ENCODE data around the gene LRFN3.

LRFN3 gene

DNA sequence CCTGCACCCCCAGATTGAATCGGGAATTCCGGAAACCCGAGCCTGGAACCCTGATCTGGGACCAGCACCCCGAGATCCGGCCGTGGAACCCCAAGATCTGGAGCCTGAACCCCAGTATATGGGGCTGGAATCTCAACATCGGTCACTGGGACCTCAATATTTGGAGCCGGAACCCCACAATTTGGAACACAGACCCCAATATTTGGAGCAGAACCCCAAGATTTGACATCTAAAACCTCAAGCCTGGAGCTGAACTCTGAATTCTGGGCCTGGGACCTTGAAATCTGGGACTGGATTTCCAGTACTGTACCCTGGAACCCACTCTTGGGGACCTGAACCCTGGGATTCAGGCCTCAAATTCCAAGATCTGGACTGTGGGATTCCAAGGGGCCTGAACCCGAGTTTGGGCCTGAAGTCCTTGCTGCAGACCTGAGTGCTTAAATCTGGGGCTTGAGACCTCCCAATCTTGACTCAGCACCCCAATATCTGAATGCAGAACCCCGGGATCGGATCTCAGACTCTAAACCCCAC is 629 bp downstream of the LRFN3 start:
- peak overlapping the region; percentile 58 for H3K27ac ChIP-seq
- no peak for TF ChIP-seq ZFX (IDR thresholded peaks at IDR 0.05)
- TF ChIP-seq, protein P1, sequence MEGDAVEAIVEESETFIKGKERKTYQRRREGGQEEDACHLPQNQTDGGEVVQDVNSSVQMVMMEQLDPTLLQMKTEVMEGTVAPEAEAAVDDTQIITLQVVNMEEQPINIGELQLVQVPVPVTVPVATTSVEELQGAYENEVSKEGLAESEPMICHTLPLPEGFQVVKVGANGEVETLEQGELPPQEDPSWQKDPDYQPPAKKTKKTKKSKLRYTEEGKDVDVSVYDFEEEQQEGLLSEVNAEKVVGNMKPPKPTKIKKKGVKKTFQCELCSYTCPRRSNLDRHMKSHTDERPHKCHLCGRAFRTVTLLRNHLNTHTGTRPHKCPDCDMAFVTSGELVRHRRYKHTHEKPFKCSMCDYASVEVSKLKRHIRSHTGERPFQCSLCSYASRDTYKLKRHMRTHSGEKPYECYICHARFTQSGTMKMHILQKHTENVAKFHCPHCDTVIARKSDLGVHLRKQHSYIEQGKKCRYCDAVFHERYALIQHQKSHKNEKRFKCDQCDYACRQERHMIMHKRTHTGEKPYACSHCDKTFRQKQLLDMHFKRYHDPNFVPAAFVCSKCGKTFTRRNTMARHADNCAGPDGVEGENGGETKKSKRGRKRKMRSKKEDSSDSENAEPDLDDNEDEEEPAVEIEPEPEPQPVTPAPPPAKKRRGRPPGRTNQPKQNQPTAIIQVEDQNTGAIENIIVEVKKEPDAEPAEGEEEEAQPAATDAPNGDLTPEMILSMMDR (conservative IDR thresholded peaks at IDR 0.05): no peak

DNA sequence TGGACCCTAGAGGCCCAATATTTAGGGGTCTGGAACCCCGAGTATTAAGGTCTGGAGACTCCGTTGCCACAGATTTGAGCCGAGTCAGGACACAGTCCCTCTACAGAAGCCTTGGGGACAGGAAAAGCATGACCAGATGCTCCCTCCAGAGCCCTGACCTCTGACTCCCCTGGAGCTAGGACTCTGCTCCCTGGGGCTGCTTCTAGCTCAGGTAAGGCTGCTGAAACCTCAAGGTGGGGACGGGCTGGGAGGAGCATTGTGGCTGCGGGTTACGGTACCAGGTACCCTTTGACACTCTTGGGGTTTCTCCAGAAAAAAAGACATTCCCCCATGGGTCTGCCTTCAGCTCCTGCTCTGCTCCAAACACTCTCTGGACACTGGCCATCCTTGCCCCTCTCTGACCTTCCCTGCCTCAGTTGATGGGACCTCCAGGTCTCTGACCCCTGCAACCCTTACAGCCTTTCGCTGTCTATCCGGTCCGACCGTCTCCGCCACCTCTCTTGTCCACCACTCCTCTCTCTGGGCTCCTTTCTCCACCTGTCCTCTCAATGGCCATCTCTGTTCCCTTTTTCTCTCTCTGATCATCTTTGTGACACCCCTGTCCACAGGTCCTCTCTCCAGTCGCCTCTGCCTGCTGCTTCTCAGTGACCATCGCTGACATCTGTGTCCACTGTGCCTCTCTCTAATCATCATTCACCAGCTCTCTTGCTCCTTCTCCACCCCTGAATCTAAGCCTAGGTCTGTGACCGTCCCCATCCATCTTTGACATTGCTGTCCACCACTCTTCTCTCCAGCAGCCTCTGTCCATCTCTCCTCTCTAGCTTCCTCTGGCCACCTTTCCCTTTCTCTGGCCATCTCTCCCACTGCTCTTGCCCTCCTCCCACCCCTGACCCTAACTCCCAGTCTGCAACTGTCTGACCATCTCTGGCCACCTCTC is 1.4 kb downstream of the LRFN3 start:
- TF ChIP-seq ZFX (IDR thresholded peaks at IDR 0.05): no peak
- TF ChIP-seq, protein P1 (conservative IDR thresholded peaks at IDR 0.05): no peak
- no peak overlapping the region for H3K27ac ChIP-seq

DNA sequence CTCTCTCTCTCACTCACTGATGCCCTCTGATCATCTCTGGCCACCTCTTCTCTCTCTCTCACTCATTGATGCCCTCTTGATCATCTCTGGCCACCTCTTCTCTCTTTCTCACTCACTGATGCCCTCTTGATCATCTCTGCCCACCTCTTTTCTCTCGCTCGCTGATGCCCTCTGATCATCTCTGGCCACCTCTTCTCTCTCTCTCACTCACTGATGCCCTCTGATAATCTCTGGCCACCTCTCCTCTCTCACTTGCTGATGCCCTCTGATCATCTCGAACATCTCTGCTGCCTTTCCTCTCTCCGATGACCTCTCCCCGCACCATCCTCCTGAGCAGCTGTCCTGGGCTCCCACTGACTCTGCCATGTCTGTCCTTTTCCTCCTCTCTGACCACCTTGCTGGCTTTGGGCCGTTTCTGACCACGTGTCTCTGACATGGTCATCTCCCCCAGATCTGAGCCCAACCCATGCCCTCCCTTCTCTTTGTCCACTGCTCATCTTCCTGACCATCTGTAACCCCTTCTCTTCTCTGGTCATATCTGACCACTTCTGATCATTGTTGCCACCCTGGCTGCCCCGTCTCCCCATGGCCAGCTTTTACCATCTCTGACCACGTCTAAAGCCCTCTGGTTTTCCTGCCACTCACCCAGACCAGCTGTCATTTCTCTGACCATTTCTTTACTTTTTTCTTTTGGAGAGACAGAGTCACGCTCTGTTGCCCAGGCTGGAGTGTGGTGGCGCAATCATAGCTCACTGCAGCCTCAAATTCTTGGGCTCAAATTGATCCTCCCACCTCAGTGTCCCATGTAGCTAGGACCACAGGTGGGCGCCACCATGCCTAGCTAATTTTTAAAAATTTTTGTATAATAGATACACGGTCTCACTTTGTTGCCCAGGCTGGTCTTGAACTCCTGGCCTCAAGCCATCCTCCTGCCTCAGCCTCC is 2.4 kb downstream of the LRFN3 start:
- TF ChIP-seq ZFX (IDR thresholded peaks at IDR 0.05): no peak
- TF ChIP-seq, protein P1 (conservative IDR thresholded peaks at IDR 0.05): no peak
- H3K27ac ChIP-seq: no peak overlapping the region

DNA sequence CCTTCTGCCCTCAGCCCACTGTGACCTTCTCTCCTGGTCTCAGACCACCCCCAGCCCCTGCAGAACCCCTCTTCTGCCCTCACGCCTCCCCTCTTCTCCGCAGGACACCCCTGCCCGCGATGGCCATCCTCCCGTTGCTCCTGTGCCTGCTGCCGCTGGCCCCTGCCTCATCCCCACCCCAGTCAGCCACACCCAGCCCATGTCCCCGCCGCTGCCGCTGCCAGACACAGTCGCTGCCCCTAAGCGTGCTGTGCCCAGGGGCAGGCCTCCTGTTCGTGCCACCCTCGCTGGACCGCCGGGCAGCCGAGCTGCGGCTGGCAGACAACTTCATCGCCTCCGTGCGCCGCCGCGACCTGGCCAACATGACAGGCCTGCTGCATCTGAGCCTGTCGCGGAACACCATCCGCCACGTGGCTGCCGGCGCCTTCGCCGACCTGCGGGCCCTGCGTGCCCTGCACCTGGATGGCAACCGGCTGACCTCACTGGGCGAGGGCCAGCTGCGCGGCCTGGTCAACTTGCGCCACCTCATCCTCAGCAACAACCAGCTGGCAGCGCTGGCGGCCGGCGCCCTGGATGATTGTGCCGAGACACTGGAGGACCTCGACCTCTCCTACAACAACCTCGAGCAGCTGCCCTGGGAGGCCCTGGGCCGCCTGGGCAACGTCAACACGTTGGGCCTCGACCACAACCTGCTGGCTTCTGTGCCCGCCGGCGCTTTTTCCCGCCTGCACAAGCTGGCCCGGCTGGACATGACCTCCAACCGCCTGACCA is 3.3 kb downstream of the LRFN3 start:
- H3K27ac ChIP-seq: no peak overlapping the region
- TF ChIP-seq, protein P1 (conservative IDR thresholded peaks at IDR 0.05): no peak
- no peak for TF ChIP-seq ZFX (IDR thresholded peaks at IDR 0.05)

DNA sequence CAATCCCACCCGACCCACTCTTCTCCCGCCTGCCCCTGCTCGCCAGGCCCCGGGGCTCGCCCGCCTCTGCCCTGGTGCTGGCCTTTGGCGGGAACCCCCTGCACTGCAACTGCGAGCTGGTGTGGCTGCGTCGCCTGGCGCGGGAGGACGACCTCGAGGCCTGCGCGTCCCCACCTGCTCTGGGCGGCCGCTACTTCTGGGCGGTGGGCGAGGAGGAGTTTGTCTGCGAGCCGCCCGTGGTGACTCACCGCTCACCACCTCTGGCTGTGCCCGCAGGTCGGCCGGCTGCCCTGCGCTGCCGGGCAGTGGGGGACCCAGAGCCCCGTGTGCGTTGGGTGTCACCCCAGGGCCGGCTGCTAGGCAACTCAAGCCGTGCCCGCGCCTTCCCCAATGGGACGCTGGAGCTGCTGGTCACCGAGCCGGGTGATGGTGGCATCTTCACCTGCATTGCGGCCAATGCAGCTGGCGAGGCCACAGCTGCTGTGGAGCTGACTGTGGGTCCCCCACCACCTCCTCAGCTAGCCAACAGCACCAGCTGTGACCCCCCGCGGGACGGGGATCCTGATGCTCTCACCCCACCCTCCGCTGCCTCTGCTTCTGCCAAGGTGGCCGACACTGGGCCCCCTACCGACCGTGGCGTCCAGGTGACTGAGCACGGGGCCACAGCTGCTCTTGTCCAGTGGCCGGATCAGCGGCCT is 4.1 kb downstream of the LRFN3 start:
- H3K27ac ChIP-seq: no peak overlapping the region
- TF ChIP-seq, protein P1 (conservative IDR thresholded peaks at IDR 0.05): no peak
- TF ChIP-seq ZFX (IDR thresholded peaks at IDR 0.05): no peak

DNA sequence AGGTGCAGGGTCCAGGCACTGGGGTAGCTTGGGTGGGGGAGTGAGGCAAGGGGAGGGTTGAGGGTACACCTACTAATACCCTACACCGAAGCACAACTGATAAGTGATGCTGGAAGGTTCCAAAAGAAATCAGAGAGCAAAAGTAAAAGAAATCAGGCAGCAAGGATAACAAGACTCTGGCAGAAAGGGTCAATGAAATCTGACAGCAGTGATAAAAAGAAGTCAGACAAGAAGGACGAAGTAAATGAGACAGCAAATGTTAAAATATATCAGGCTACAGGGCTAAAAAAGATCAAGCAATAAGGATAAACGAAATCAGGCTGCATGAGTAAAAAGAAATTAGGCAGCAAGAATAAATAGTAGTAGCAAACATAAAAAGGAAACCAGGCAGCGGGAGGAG is 4.7 kb downstream of the LRFN3 start:
- no peak for TF ChIP-seq ZFX (IDR thresholded peaks at IDR 0.05)
- TF ChIP-seq, protein P1 (conservative IDR thresholded peaks at IDR 0.05): no peak
- H3K27ac ChIP-seq: no peak overlapping the region

Measured in C4-2B (cell line).